Neural cell (in vitro differentiated cells): Measurements from ENCODE around the gene ELMO2. TPM values are rescaled to one million over a fixed set of nuclear protein-coding genes. Genes with fewer than 3 reads are reported as not detected.

Experiments used
- H2AFZ ChIP-seq: fragments of 200-600, 300-800 bp; sonication (generic), shearing (Covaris generic); 2 replicates; pipeline ENCODE4 v1.6.0; 2014; ENCODE audit warnings: low read depth, mild to moderate bottlenecking, antibody characterized with exemption, low read length, moderate library complexity
- H3F3A ChIP-seq: fragments of 200-600 bp; shearing (Covaris generic); 2 replicates; pipeline ENCODE4 v1.6.1; 2016; ENCODE audit warnings: mild to moderate bottlenecking, moderate library complexity, mixed read lengths, antibody characterized with exemption, low read length; ENCODE audit not compliant: insufficient read depth, poor library complexity, severe bottlenecking
- H3K27ac ChIP-seq: fragments of 200-600, 300-800 bp; sonication (generic), shearing (Covaris generic); 2 replicates; pipeline ENCODE4 v1.5.1; 2014; ENCODE audit warnings: mild to moderate bottlenecking, low read length, moderate library complexity
- H3K27me3 ChIP-seq: fragments of 300-800, 200-600 bp; sonication (generic), shearing (Covaris generic); 2 replicates; pipeline ENCODE4 v1.6.0; 2014; ENCODE audit warnings: mild to moderate bottlenecking, low read depth, low read length, moderate library complexity; ENCODE audit not compliant: insufficient read depth
- H3K36me3 ChIP-seq: fragments of 300-800, 200-600 bp; sonication (generic), shearing (Covaris generic); 2 replicates; pipeline ENCODE4 v1.5.1; 2014; ENCODE audit warnings: mild to moderate bottlenecking, antibody characterized with exemption, low read length, moderate library complexity; ENCODE audit not compliant: insufficient read depth
- H3K4me2 ChIP-seq: fragments of 300-800, 200-600 bp; sonication (generic), shearing (Covaris generic); 2 replicates; pipeline ENCODE4 v1.6.0; 2014; ENCODE audit warnings: mild to moderate bottlenecking, low read length
- H3K4me3 ChIP-seq: fragments of 300-800, 200-600 bp; sonication (generic), shearing (Covaris generic); 2 replicates; pipeline ENCODE4 v1.5.1; 2014; ENCODE audit warnings: mild to moderate bottlenecking, low read length, moderate library complexity
- H3K79me2 ChIP-seq: fragments of 200-600 bp; shearing (Covaris generic); replicated peaks from 2 replicates; pipeline ENCODE4 v1.6.0; 2014; ENCODE audit warnings: mild to moderate bottlenecking, low read length, moderate library complexity; ENCODE audit not compliant: insufficient read depth
- H3K9ac ChIP-seq: fragments of 300-800, 200-600 bp; sonication (generic), shearing (Covaris generic); 2 replicates; pipeline ENCODE4 v1.6.1; 2016; ENCODE audit warnings: mild to moderate bottlenecking, low read length, mixed read lengths
- H3K9me2 ChIP-seq: fragments of 200-600 bp; shearing (Covaris generic); 2 replicates; pipeline ENCODE4 v1.6.1; 2016; ENCODE audit warnings: mild to moderate bottlenecking, low read length, mixed read lengths; ENCODE audit not compliant: insufficient read depth
- H3K9me3 ChIP-seq: fragments of 200-600, 300-800 bp; sonication (generic), shearing (Covaris generic); 2 replicates; pipeline ENCODE4 v1.6.1; 2016; ENCODE audit warnings: mild to moderate bottlenecking, mixed run types, low read length, moderate library complexity, mixed read lengths
- H4K20me1 ChIP-seq: fragments of 200-600 bp; shearing (Covaris generic); 2 replicates; pipeline ENCODE4 v1.6.1; 2016; ENCODE audit warnings: mild to moderate bottlenecking, mixed run types; ENCODE audit not compliant: insufficient read depth
- CTCF ChIP-seq: fragments of 450-650 bp; IDR thresholded peaks from 2 replicates; pipeline ENCODE4 v1.5.1; 2014; ENCODE audit warnings: antibody characterized with exemption, mild to moderate bottlenecking, moderate library complexity; ENCODE audit not compliant: poor library complexity, severe bottlenecking
- EP300 ChIP-seq: fragments of 450-650 bp; conservative IDR thresholded peaks from 2 replicates; pipeline ENCODE4 v1.6.1; 2014; ENCODE audit warnings: antibody characterized with exemption, mild to moderate bottlenecking, moderate library complexity; ENCODE audit not compliant: poor library complexity, severe bottlenecking
- EZH2 ChIP-seq: fragments of 200-600, 300-800 bp; shearing (Covaris generic), sonication (generic); IDR thresholded peaks from 2 replicates; pipeline ENCODE4 v1.6.1; 2014; ENCODE audit warnings: antibody characterized with exemption, low read length, borderline replicate concordance, mild to moderate bottlenecking; ENCODE audit not compliant: insufficient read depth, poor library complexity, severe bottlenecking
- MXI1 ChIP-seq: fragments of 450-650 bp; conservative IDR thresholded peaks from 2 replicates; pipeline ENCODE4 v1.6.1; 2014; ENCODE audit warnings: antibody characterized with exemption, mild to moderate bottlenecking; ENCODE audit not compliant: poor library complexity, severe bottlenecking
- POLR2AphosphoS5 ChIP-seq: IDR thresholded peaks from 2 replicates; pipeline ENCODE4 v1.6.1; 2012
- RAD21 ChIP-seq: fragments of 450-650 bp; conservative IDR thresholded peaks from 2 replicates; pipeline ENCODE4 v1.6.1; 2014; ENCODE audit warnings: antibody characterized with exemption, mild to moderate bottlenecking, moderate library complexity
- REST ChIP-seq: IDR thresholded peaks from 2 replicates; pipeline ENCODE4 v1.6.1; 2012; ENCODE audit warnings: borderline replicate concordance
- SMC3 ChIP-seq: fragments of 450-650 bp; conservative IDR thresholded peaks from 2 replicates; pipeline ENCODE4 v1.6.1; 2014; ENCODE audit warnings: antibody characterized with exemption, mild to moderate bottlenecking, moderate library complexity; ENCODE audit not compliant: poor library complexity
- TAF1 ChIP-seq: IDR thresholded peaks from 2 replicates; pipeline ENCODE4 v1.6.1; 2012; ENCODE audit warnings: low read depth
- polyA plus RNA-seq: library from polyadenylated mRNA; depleted of rRNA; stranded (reverse); fragments of >200 nt; gene quantifications from 2 replicates; pipeline ENCODE4 v1.2.3, GENCODE V29; 2014

ELMO2 gene
- polyA plus RNA-seq, 1 donor from 2014 or later = 72.0 TPM

- H3K4me2 ChIP-seq = no peak overlapping the region
- no peak overlapping the region for H3K9ac ChIP-seq
- no peak overlapping the region for H3K27ac ChIP-seq
- H4K20me1 ChIP-seq = no peaks in the 10 kb centered on the region
- H3F3A ChIP-seq = no peaks in the 10 kb centered on the region
- H3K79me2 ChIP-seq = no peaks in the 10 kb centered on the region
- H3K4me3 ChIP-seq = no peak overlapping the region
- H3K9me3 ChIP-seq = no peaks in the 10 kb centered on the region
- no peaks in the 10 kb centered on the region for H3K27me3 ChIP-seq
- no peaks in the 10 kb centered on the region for H3K9me2 ChIP-seq
- H3K36me3 ChIP-seq = no peaks in the 10 kb centered on the region
- TF ChIP-seq RAD21 = no peak
- no peak for TF ChIP-seq EZH2
- no peak for TF ChIP-seq EP300
- TF ChIP-seq CTCF = no peak
- TF ChIP-seq MXI1 = no peak
- TF ChIP-seq POLR2AphosphoS5 = no peak
- no peak for TF ChIP-seq SMC3
- no peak for TF ChIP-seq TAF1
- TF ChIP-seq REST = no peak
- no peak overlapping the region for H2AFZ ChIP-seq
Measured at GRCh38 chr20:46330072-46330763, 76.2 kb downstream of the ELMO2 start.

- H3K36me3 ChIP-seq = no peaks in the 10 kb centered on the region
Measured at GRCh38 chr20:46328200-46328882, 78.1 kb downstream of the ELMO2 start.

More at GRCh38 chr20:46328200-46328882, 78.1 kb downstream of the ELMO2 start:
- no peaks in the 10 kb centered on the region for H3K27me3 ChIP-seq
- H3K9me3 ChIP-seq = no peaks in the 10 kb centered on the region
- no peaks in the 10 kb centered on the region for H3K79me2 ChIP-seq
- H4K20me1 ChIP-seq = no peaks in the 10 kb centered on the region
- no peak overlapping the region for H3K4me2 ChIP-seq
- no peak overlapping the region for H3K27ac ChIP-seq
- no peaks in the 10 kb centered on the region for H3F3A ChIP-seq
- no peak overlapping the region for H3K9ac ChIP-seq
- no peaks in the 10 kb centered on the region for H3K9me2 ChIP-seq
- no peak overlapping the region for H3K4me3 ChIP-seq
- H2AFZ ChIP-seq = no peak overlapping the region
- TF ChIP-seq REST (no peak), SMC3 (no peak), EZH2 (no peak), EP300 (no peak), MXI1 (no peak), TAF1 (no peak)
